Endodermal cell (in vitro differentiated cells): Measurements from ENCODE around the gene CRTC3. TPM values are rescaled to one million over a fixed set of nuclear protein-coding genes. Genes with fewer than 3 reads are reported as not detected.

Source experiments
- DNase-seq: peaks from one replicate; pipeline ENCODE4 v3.0.0-alpha.2; 2017
- H3K27ac ChIP-seq: 2 replicates; pipeline ENCODE4 v1.5.1; 2013; ENCODE audit warnings: mild to moderate bottlenecking, low read depth, low read length, moderate library complexity
- H3K27me3 ChIP-seq: 2 replicates; pipeline ENCODE4 v1.6.1; 2013; ENCODE audit warnings: mild to moderate bottlenecking, low read length, moderate library complexity; ENCODE audit not compliant: insufficient read depth, control insufficient read depth, poor library complexity, severe bottlenecking
- H3K36me3 ChIP-seq: 2 replicates; pipeline ENCODE4 v1.7.0; 2013; ENCODE audit warnings: mild to moderate bottlenecking, low read length, moderate library complexity; ENCODE audit not compliant: control insufficient read depth, insufficient read depth
- H3K4me1 ChIP-seq: one replicate; pipeline ENCODE4 v1.7.0; 2013; ENCODE audit warnings: low read length; ENCODE audit not compliant: control insufficient read depth, insufficient read depth
- H3K4me3 ChIP-seq: 2 replicates; pipeline ENCODE4 v1.5.1; 2013; ENCODE audit warnings: mild to moderate bottlenecking, low read length, moderate library complexity
- H3K9ac ChIP-seq: 2 replicates; pipeline ENCODE4 v1.6.1; 2013; ENCODE audit warnings: mild to moderate bottlenecking, low read length, moderate library complexity; ENCODE audit not compliant: poor library complexity, severe bottlenecking; ENCODE audit errors: extremely low read depth
- H3K9me3 ChIP-seq: 2 replicates; pipeline ENCODE4 v1.6.1; 2013; ENCODE audit warnings: mild to moderate bottlenecking, low read length, moderate library complexity; ENCODE audit not compliant: control insufficient read depth
- H3K27ac Mint-ChIP-seq: 2 replicates; pipeline ENCODE4 v1.8.0; 2020; ENCODE audit warnings: mixed read lengths
- H3K27me3 Mint-ChIP-seq: 2 replicates; pipeline ENCODE4 v1.8.0; 2021; ENCODE audit warnings: mild to moderate bottlenecking, mixed read lengths; ENCODE audit not compliant: insufficient read depth
- H3K36me3 Mint-ChIP-seq: 2 replicates; pipeline ENCODE4 v1.8.0; 2020; ENCODE audit warnings: low read depth, mixed read lengths
- H3K4me1 Mint-ChIP-seq: 2 replicates; pipeline ENCODE4 v1.8.0; 2020; ENCODE audit warnings: mixed read lengths
- H3K4me3 Mint-ChIP-seq: 2 replicates; pipeline ENCODE4 v1.8.0; 2020; ENCODE audit warnings: mild to moderate bottlenecking, moderate library complexity, mixed read lengths
- H3K9me3 Mint-ChIP-seq: 2 replicates; pipeline ENCODE4 v1.8.0; 2020; ENCODE audit warnings: mild to moderate bottlenecking, mixed read lengths
- WGBS, 2 experiments: methylation state at CpG; one replicate each; pipeline versions ENCODE4 v1.1.5 to v1.1.7; 2013; ENCODE audit warnings: missing lambda C conversion rate in 2 of 2, mixed read lengths in 1 of 2; ENCODE audit not compliant: insufficient coverage in 1 of 2, insufficient read length in 1 of 2; 5-methylcytosine and 5-hydroxymethylcytosine counted together
- total RNA-seq, 2 donors: library from RNA; stranded (reverse); fragmentation: NEBNext Ultra II Directional in 1 of 2; extraction: Animal tissue kit (Norgen Biotek cat#: 25700) in 1 of 2; gene quantifications; 2 replicates in 1 of 2; 3 replicates in 1 of 2; pipeline ENCODE4 v1.2.1, GENCODE V29; 2021
- TF ChIP-seq, protein P1 (sequence below): fragments of 200-600 bp; sonication (generic); conservative IDR thresholded peaks from 2 replicates; pipeline ENCODE4 v1.5.0; 2021; ENCODE audit warnings: antibody characterized with exemption, mild to moderate bottlenecking

Gene CRTC3
- total RNA-seq, 2 donors from 2014 or later = 17.3 to 21.9 TPM

DNA sequence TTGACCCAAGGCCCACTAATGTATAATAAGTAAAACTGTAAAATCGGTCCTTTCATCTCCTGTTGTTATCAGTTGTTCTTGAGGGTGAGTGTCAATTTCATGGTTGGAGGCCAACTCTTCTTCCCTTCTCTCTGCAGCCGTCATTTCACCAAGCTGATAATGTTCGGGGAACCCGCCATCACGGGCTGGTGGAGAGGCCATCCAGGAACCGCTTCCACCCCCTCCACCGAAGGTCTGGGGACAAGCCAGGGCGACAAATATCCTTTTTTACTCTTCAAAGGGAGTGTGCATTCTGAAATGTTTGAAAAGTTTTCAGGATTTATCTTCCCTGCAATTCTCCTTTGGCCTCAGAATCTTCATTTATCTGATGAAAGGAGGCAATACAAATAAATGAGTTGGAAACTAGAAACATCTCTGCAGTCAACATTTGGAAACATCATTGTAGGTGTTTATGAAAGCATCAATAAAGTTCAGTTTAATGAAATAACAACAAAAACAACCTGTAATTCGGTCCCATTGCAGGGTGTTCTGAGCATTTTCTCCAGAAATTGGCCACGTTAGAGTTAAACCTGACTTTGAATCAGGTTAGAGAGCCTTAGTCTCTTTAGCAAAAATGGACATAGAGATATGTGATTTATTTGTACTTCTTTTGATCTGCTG is 63.9 kb downstream of the CRTC3 start:
- H3K27ac ChIP-seq = no peak overlapping the region
- TF ChIP-seq, protein P1, sequence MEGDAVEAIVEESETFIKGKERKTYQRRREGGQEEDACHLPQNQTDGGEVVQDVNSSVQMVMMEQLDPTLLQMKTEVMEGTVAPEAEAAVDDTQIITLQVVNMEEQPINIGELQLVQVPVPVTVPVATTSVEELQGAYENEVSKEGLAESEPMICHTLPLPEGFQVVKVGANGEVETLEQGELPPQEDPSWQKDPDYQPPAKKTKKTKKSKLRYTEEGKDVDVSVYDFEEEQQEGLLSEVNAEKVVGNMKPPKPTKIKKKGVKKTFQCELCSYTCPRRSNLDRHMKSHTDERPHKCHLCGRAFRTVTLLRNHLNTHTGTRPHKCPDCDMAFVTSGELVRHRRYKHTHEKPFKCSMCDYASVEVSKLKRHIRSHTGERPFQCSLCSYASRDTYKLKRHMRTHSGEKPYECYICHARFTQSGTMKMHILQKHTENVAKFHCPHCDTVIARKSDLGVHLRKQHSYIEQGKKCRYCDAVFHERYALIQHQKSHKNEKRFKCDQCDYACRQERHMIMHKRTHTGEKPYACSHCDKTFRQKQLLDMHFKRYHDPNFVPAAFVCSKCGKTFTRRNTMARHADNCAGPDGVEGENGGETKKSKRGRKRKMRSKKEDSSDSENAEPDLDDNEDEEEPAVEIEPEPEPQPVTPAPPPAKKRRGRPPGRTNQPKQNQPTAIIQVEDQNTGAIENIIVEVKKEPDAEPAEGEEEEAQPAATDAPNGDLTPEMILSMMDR = no peak
- peaks cover 12% of the 10 kb centered on the region for H3K4me1 Mint-ChIP-seq
- H3K27ac Mint-ChIP-seq = no peak overlapping the region
- H3K9ac ChIP-seq = no peak overlapping the region
- no peaks in the 10 kb centered on the region for H3K36me3 ChIP-seq
- no peak overlapping the region for H3K4me3 ChIP-seq
- H3K4me1 ChIP-seq = peaks cover 3% of the 10 kb centered on the region
- no peaks in the 10 kb centered on the region for H3K27me3 ChIP-seq
- 92 to 93% methylated on average over 7 to 10 of the region's 10 CpGs for WGBS, 2 experiments
- no peaks in the 10 kb centered on the region for H3K27me3 Mint-ChIP-seq
- H3K9me3 ChIP-seq = no peaks in the 10 kb centered on the region
- H3K36me3 Mint-ChIP-seq = peaks cover 2% of the 10 kb centered on the region
- H3K9me3 Mint-ChIP-seq = no peaks in the 10 kb centered on the region
- DNase-seq = no peak
- no peak overlapping the region for H3K4me3 Mint-ChIP-seq

DNA sequence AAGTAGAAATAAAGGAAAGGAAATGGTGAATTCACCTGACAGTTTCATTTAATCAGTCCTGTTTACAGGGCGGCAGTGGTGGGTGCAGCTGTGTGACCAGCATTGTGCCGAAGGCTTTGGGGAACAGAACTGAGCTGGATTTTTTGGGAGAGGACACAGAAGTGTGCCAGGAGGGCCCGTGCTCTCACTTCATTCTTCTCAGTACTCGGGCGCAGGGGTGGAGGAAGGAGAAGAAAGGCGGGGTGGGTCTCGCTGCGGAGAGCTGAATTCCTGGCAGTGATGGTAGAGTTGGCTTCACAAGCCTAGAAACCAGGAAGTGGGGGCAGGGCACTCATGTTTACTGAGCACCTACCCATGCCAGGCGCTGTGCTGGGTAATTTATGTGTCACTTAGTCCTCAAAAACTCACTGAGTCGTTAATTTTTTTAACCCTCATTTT is 64.6 kb downstream of the CRTC3 start:
- Mint-ChIP-seq H3K27ac (no peak overlapping the region), H3K4me3 (no peak overlapping the region), H3K9me3 (no peaks in the 10 kb centered on the region), H3K27me3 (no peaks in the 10 kb centered on the region), H3K4me1 (peaks cover 13% of the 10 kb centered on the region), H3K36me3 (peaks cover 2% of the 10 kb centered on the region)
- WGBS, 2 experiments = 82% methylated on average over 7 to 10 of the region's 10 CpGs
- Histone ChIP-seq H3K27me3 (no peaks in the 10 kb centered on the region), H3K4me1 (peaks cover 3% of the 10 kb centered on the region), H3K36me3 (no peaks in the 10 kb centered on the region), H3K4me3 (no peak overlapping the region), H3K27ac (no peak overlapping the region), H3K9me3 (no peaks in the 10 kb centered on the region), H3K9ac (no peak overlapping the region)
- TF ChIP-seq, protein P1 = no peak
- DNase-seq = peak; percentile 54

DNA sequence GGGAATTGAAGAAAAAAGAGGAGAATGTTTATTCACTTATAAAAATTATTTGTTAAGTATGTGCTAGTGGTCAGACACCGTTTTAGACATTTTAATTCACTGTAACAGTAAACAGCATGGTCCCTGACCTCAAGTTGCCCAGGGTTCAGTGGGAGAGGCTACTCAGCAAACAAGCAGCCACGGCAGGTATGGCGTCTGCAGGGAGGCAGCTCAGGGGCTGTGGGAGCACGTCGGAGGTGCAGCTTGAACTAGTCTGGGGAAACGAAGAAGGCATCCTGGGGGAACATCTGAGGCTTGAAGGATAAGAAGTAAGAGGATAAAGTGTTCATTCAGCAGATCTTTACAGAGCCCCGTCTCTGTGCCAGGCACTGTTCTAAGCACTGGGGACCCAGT is 66.0 kb downstream of the CRTC3 start:
- no peak overlapping the region for H3K9ac ChIP-seq
- H3K36me3 ChIP-seq = no peaks in the 10 kb centered on the region
- no peaks in the 10 kb centered on the region for H3K27me3 ChIP-seq

More for the DNA sequence above, 66.0 kb downstream of the CRTC3 start:
- Mint-ChIP-seq H3K36me3 (peaks cover 2% of the 10 kb centered on the region), H3K4me1 (peaks cover 26% of the 10 kb centered on the region), H3K27ac (no peak overlapping the region), H3K27me3 (no peaks in the 10 kb centered on the region), H3K4me3 (no peak overlapping the region), H3K9me3 (no peaks in the 10 kb centered on the region)
- TF ChIP-seq, protein P1 = no peak
- Histone ChIP-seq H3K4me1 (peaks cover 7% of the 10 kb centered on the region), H3K4me3 (no peak overlapping the region), H3K9me3 (no peaks in the 10 kb centered on the region), H3K27ac (no peak overlapping the region)
- WGBS, 2 experiments = 92 to 93% methylated on average over 7 of the region's 7 CpGs
- DNase-seq = peak; percentile 35
